ENCODE measurements around the gene MACF1. TPM values are rescaled to one million over a fixed set of nuclear protein-coding genes. Genes with fewer than 3 reads are reported as not detected.

Gene MACF1
- total RNA-seq, 2 donors from 2014 or later: 214 to 251 TPM

- no peak for DNase-seq
- 97 to 100% methylated on average over 1 to 2 of the region's 2 CpGs for WGBS, 2 experiments (ENCODE audit: insufficient coverage in 1 of 2, insufficient read length in 1 of 2)
- H3K4me3 Mint-ChIP-seq: no peak overlapping the region
- Histone ChIP-seq H3K4me1 (ENCODE audit: control insufficient read depth, insufficient read depth, low read length) (peaks cover 6% of the 10 kb centered on the region), H3K36me3 (ENCODE audit: control insufficient read depth, insufficient read depth, low read length) (peaks cover 93% of the 10 kb centered on the region), H3K9me3 (ENCODE audit: control insufficient read depth, low read length) (no peaks in the 10 kb centered on the region), H3K27me3 (ENCODE audit: control insufficient read depth, insufficient read depth, low read length, poor library complexity, severe bottlenecking) (no peaks in the 10 kb centered on the region), H3K9ac (ENCODE audit: extremely low read depth, low read length, poor library complexity, severe bottlenecking) (no peak overlapping the region), H3K4me3 (ENCODE audit: low read length) (no peak overlapping the region), H3K27ac (ENCODE audit: low read depth, low read length) (peak overlapping the region; percentile 47)
- peaks cover 78% of the 10 kb centered on the region for H3K36me3 Mint-ChIP-seq (ENCODE audit: low read depth)
- no peak overlapping the region for H3K27ac Mint-ChIP-seq
- H3K9me3 Mint-ChIP-seq: no peaks in the 10 kb centered on the region
- H3K4me1 Mint-ChIP-seq: peaks cover 18% of the 10 kb centered on the region
- no peak for TF ChIP-seq CTCF (conservative IDR thresholded peaks at IDR 0.05)
- no peaks in the 10 kb centered on the region for H3K27me3 Mint-ChIP-seq (ENCODE audit: insufficient read depth)
Observed at GRCh38 chr1:39438042-39438441, 233.5 kb downstream of the MACF1 start.

- Mint-ChIP-seq H3K9me3 (no peaks in the 10 kb centered on the region), H3K4me1 (peaks cover 21% of the 10 kb centered on the region), H3K27ac (no peak overlapping the region), H3K27me3 (ENCODE audit: insufficient read depth) (no peaks in the 10 kb centered on the region), H3K36me3 (ENCODE audit: low read depth) (peaks cover 77% of the 10 kb centered on the region), H3K4me3 (no peak overlapping the region)
- no peak for DNase-seq
- no peaks in the 10 kb centered on the region for H3K27me3 ChIP-seq (ENCODE audit: control insufficient read depth, insufficient read depth, low read length, poor library complexity, severe bottlenecking)
- peaks cover 94% of the 10 kb centered on the region for H3K36me3 ChIP-seq (ENCODE audit: control insufficient read depth, insufficient read depth, low read length)
- peaks cover 5% of the 10 kb centered on the region for H3K9me3 ChIP-seq (ENCODE audit: control insufficient read depth, low read length)
- TF ChIP-seq CTCF (conservative IDR thresholded peaks at IDR 0.05): no peak
- H3K27ac ChIP-seq (ENCODE audit: low read depth, low read length): no peak overlapping the region
- WGBS, 2 experiments (ENCODE audit: insufficient coverage in 1 of 2, insufficient read length in 1 of 2): 85 to 100% methylated on average over 2 of the region's 2 CpGs
- H3K4me1 ChIP-seq (ENCODE audit: control insufficient read depth, insufficient read depth, low read length): peaks cover 6% of the 10 kb centered on the region
- H3K4me3 ChIP-seq (ENCODE audit: low read length): no peak overlapping the region
- H3K9ac ChIP-seq (ENCODE audit: extremely low read depth, low read length, poor library complexity, severe bottlenecking): no peak overlapping the region
Observed at GRCh38 chr1:39440856-39441255, 236.4 kb downstream of the MACF1 start.

- no peaks in the 10 kb centered on the region for H3K9me3 Mint-ChIP-seq
- peaks cover 72% of the 10 kb centered on the region for H3K36me3 Mint-ChIP-seq (ENCODE audit: low read depth)
- Histone ChIP-seq H3K27me3 (ENCODE audit: control insufficient read depth, insufficient read depth, low read length, poor library complexity, severe bottlenecking) (no peaks in the 10 kb centered on the region), H3K9ac (ENCODE audit: extremely low read depth, low read length, poor library complexity, severe bottlenecking) (no peak overlapping the region), H3K36me3 (ENCODE audit: control insufficient read depth, insufficient read depth, low read length) (peaks cover 91% of the 10 kb centered on the region), H3K27ac (ENCODE audit: low read depth, low read length) (no peak overlapping the region), H3K4me1 (ENCODE audit: control insufficient read depth, insufficient read depth, low read length) (peaks cover 6% of the 10 kb centered on the region), H3K4me3 (ENCODE audit: low read length) (peak overlapping the region; percentile 33), H3K9me3 (ENCODE audit: control insufficient read depth, low read length) (peaks cover 5% of the 10 kb centered on the region)
- H3K27me3 Mint-ChIP-seq (ENCODE audit: insufficient read depth): no peaks in the 10 kb centered on the region
- DNase-seq: no peak
- no peak overlapping the region for H3K4me3 Mint-ChIP-seq
- H3K27ac Mint-ChIP-seq: no peak overlapping the region
- TF ChIP-seq CTCF (conservative IDR thresholded peaks at IDR 0.05): peak; percentile 50
- peaks cover 24% of the 10 kb centered on the region for H3K4me1 Mint-ChIP-seq
Observed at GRCh38 chr1:39441797-39442196, 237.3 kb downstream of the MACF1 start.
